Smooth muscle cell (in vitro differentiated cells): ENCODE data around the gene KAT2A. TPM values are rescaled to one million over a fixed set of nuclear protein-coding genes. Genes with fewer than 3 reads are reported as not detected.

Source experiments
- DNase-seq: peaks from one replicate; lab custom pipeline; 2025; ENCODE audit not compliant: unreplicated experiment; lab: John Stamatoyannopoulos, UW
- H2AFZ ChIP-seq: fragments of 200-600 bp; sonication (generic); 2 replicates; pipeline ENCODE4 v1.6.0; 2016; ENCODE audit warnings: antibody characterized with exemption, low read depth, mild to moderate bottlenecking
- H3F3A ChIP-seq: fragments of 200-600 bp; sonication (generic); 2 replicates; pipeline ENCODE4 v1.6.0; 2017; ENCODE audit warnings: antibody characterized with exemption, low read depth
- H3K27ac ChIP-seq: fragments of 200-600 bp; sonication (generic); 2 replicates; pipeline ENCODE4 v1.5.1; 2016; ENCODE audit warnings: low read depth, mild to moderate bottlenecking
- H3K27me3 ChIP-seq: fragments of 200-600 bp; sonication (generic); 2 replicates; pipeline ENCODE4 v1.6.1; 2016; ENCODE audit warnings: low read depth, mild to moderate bottlenecking
- H3K36me3 ChIP-seq: fragments of 200-600 bp; sonication (generic); 2 replicates; pipeline ENCODE4 v1.5.1; 2016; ENCODE audit warnings: low read depth
- H3K4me1 ChIP-seq: fragments of 200-600 bp; sonication (generic); 2 replicates; pipeline ENCODE4 v1.5.1; 2016; ENCODE audit warnings: low read depth
- H3K4me2 ChIP-seq: fragments of 200-600 bp; sonication (generic); 2 replicates; pipeline ENCODE4 v1.6.0; 2016; ENCODE audit warnings: mild to moderate bottlenecking
- H3K4me3 ChIP-seq: fragments of 200-600 bp; sonication (generic); 2 replicates; pipeline ENCODE4 v1.5.1; 2016; ENCODE audit warnings: mild to moderate bottlenecking
- H3K79me2 ChIP-seq: fragments of 200-600 bp; sonication (generic); 2 replicates; pipeline ENCODE4 v1.6.0; 2016; ENCODE audit warnings: low read depth, mild to moderate bottlenecking
- H3K9ac ChIP-seq: fragments of 200-600 bp; sonication (generic); 2 replicates; pipeline ENCODE4 v1.6.0; 2016; ENCODE audit warnings: low read depth
- H3K9me3 ChIP-seq: fragments of 200-600 bp; sonication (generic); replicated peaks from 2 replicates; pipeline ENCODE4 v1.5.1; 2016; ENCODE audit warnings: low read depth
- H4K20me1 ChIP-seq: fragments of 200-600 bp; sonication (generic); 2 replicates; pipeline ENCODE4 v1.6.0; 2016; ENCODE audit warnings: low read depth
- WGBS: methylation state at CpG from one replicate; pipeline ENCODE4 v1.1.7; 2016; ENCODE audit warnings: low lambda C conversion rate; 5-methylcytosine and 5-hydroxymethylcytosine counted together
- polyA plus RNA-seq: library from polyadenylated mRNA; unstranded; fragments of >200 nt; fragmentation: Nextera tagmentation; extraction: Ambion mirVana; gene quantifications from 2 replicates; pipeline ENCODE4 v1.2.1, GENCODE V29; 2016
- total RNA-seq: library from RNA; depleted of rRNA; stranded (reverse); fragments of >200 nt; gene quantifications from 2 replicates; pipeline ENCODE4 v1.2.3, GENCODE V29; 2014
- TF ChIP-seq, protein P1 (sequence below): fragments of 200-600 bp; sonication (generic); IDR thresholded peaks from 2 replicates; pipeline ENCODE4 v1.5.1; 2017; ENCODE audit warnings: borderline replicate concordance, mild to moderate bottlenecking, antibody characterized with exemption; ENCODE audit not compliant: insufficient read depth, poor library complexity, severe bottlenecking

Gene KAT2A
- total and polyA plus RNA-seq, 2 experiments from 2014 or later, result 17.1 to 25.3 TPM

DNA sequence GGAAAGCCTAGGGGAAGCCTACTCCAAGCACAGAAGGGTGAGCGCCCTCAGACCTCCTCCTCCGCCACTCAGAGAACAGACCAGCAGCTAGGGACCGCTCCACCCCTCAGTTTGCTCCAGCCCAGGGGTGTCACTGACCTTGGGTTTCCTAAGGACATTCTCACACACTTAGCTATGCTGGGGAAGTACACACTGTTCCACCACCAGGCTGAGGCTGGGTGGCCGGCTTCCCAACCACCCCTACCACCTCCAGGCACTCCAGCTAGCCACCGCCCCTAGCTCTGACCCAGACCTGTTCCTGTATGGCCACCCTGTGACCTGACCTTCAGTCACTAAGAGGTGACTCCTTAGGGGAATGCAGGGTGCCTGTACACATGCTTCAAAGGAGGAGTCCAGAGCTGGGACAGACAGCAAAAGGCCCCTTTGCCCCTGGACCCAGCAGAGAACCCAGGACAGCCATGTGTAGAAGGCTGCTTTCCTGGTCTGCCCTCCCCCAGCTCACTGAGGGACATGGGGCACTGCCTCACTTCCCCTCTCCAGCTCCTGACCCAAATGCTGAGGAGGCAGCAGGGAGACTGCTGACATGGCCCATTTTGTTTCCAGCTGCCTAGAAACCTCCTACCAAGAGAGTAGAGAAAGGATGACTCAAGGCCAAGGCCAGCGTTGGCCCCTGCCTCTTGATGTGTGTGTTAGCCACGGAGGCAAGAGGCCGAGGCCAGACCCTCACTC lies 8.1 kb upstream of the KAT2A start:
- TF ChIP-seq, protein P1, sequence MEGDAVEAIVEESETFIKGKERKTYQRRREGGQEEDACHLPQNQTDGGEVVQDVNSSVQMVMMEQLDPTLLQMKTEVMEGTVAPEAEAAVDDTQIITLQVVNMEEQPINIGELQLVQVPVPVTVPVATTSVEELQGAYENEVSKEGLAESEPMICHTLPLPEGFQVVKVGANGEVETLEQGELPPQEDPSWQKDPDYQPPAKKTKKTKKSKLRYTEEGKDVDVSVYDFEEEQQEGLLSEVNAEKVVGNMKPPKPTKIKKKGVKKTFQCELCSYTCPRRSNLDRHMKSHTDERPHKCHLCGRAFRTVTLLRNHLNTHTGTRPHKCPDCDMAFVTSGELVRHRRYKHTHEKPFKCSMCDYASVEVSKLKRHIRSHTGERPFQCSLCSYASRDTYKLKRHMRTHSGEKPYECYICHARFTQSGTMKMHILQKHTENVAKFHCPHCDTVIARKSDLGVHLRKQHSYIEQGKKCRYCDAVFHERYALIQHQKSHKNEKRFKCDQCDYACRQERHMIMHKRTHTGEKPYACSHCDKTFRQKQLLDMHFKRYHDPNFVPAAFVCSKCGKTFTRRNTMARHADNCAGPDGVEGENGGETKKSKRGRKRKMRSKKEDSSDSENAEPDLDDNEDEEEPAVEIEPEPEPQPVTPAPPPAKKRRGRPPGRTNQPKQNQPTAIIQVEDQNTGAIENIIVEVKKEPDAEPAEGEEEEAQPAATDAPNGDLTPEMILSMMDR, result no peak
- peaks cover 8% of the 10 kb centered on the region for H3K4me1 ChIP-seq
- no peak overlapping the region for H3K4me2 ChIP-seq
- no peaks in the 10 kb centered on the region for H3K9me3 ChIP-seq
- H4K20me1 ChIP-seq, result peaks cover 52% of the 10 kb centered on the region
- no peak overlapping the region for H2AFZ ChIP-seq
- no peak overlapping the region for H3K9ac ChIP-seq
- peaks cover 26% of the 10 kb centered on the region for H3K79me2 ChIP-seq
- no peak overlapping the region for H3K27ac ChIP-seq
- peaks cover 7% of the 10 kb centered on the region for H3F3A ChIP-seq
- H3K36me3 ChIP-seq, result no peaks in the 10 kb centered on the region
- 97% methylated on average over 8 of the region's 8 CpGs for WGBS
- no peaks in the 10 kb centered on the region for H3K27me3 ChIP-seq
- DNase-seq, result no peak
- H3K4me3 ChIP-seq, result no peak overlapping the region

DNA sequence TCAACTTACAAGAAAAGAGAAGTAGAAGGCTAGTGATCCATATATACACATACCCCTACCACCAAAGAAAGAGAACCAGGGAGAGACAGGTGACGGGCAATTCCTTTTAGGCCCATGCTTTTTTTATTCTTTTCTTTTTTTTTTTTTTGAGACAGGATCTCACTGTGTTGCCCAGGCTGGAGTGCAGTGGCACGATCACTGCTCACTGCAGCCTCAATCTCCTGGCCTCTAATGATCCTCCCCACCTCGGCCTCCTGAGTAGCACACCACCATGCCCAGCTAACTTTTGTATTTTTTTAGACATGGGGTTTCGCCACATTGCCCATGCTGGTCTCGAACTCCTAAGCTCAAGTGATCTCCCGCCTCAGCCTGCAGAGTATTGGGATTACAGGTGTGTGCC lies 6.2 kb upstream of the KAT2A start:
- Histone ChIP-seq H3K9ac (no peak overlapping the region), H3K4me1 (peaks cover 2% of the 10 kb centered on the region), H3K27me3 (no peaks in the 10 kb centered on the region), H2AFZ (no peak overlapping the region), H3K4me2 (no peak overlapping the region), H3K27ac (no peak overlapping the region), H3K36me3 (no peaks in the 10 kb centered on the region), H3F3A (no peaks in the 10 kb centered on the region), H3K4me3 (no peak overlapping the region), H3K79me2 (peaks cover 19% of the 10 kb centered on the region), H4K20me1 (peaks cover 34% of the 10 kb centered on the region), H3K9me3 (no peaks in the 10 kb centered on the region)
- TF ChIP-seq, protein P1, result no peak
- 98% methylated on average over 6 of the region's 6 CpGs for WGBS
- DNase-seq, result no peak

- Histone ChIP-seq H3K36me3 (no peaks in the 10 kb centered on the region), H3F3A (no peaks in the 10 kb centered on the region), H4K20me1 (peaks cover 28% of the 10 kb centered on the region), H3K4me3 (no peak overlapping the region), H3K9ac (no peak overlapping the region), H3K27me3 (no peaks in the 10 kb centered on the region), H3K79me2 (peaks cover 17% of the 10 kb centered on the region), H2AFZ (no peak overlapping the region), H3K4me2 (no peak overlapping the region), H3K27ac (no peak overlapping the region), H3K9me3 (no peaks in the 10 kb centered on the region), H3K4me1 (peaks cover 3% of the 10 kb centered on the region)
- TF ChIP-seq, protein P1, result no peak
- WGBS, result 97% methylated on average over 3 of the region's 3 CpGs
- DNase-seq, result no peak
These were observed 5.7 kb upstream of the KAT2A start for GRCh38 chr17:42126836-42127235.

DNA sequence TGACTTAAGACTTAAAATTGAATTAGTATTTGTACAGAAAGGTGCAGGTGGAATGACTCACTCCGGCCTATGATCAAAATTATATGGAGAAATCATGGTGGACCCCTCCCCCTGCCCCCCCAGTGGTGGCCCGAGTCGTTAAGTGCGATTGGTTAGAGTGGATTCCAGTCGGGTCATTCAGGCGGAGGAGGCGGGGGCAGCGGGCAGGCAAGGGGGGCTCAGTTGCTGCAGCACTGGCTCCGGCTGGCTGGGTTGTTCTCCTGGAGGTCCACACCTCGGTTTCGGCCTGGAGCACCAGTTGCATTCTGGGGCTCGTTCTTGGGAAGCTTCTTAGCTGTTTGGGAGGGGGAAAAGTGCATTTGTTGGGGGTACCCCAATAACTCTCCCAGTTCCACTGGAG lies 4.4 kb upstream of the KAT2A start:
- H4K20me1 ChIP-seq, result peaks cover 16% of the 10 kb centered on the region
- H3K4me1 ChIP-seq, result peaks cover 3% of the 10 kb centered on the region
- WGBS, result 97% methylated on average over 12 of the region's 12 CpGs
- H3K9me3 ChIP-seq, result no peaks in the 10 kb centered on the region
- TF ChIP-seq, protein P1, result no peak
- H3F3A ChIP-seq, result no peaks in the 10 kb centered on the region
- H2AFZ ChIP-seq, result no peak overlapping the region
- DNase-seq, result no peak
- H3K36me3 ChIP-seq, result no peaks in the 10 kb centered on the region
- H3K9ac ChIP-seq, result no peak overlapping the region
- H3K79me2 ChIP-seq, result peaks cover 4% of the 10 kb centered on the region
- no peaks in the 10 kb centered on the region for H3K27me3 ChIP-seq
- no peak overlapping the region for H3K4me2 ChIP-seq
- no peak overlapping the region for H3K27ac ChIP-seq
- H3K4me3 ChIP-seq, result no peak overlapping the region
